Esophagus squamous epithelium (tissue), 5 donors: Measurements from ENCODE around the gene RBM33. TPM values are rescaled to one million over a fixed set of nuclear protein-coding genes. Genes with fewer than 3 reads are reported as not detected.

Experiments
- DNase-seq: peaks from one replicate; lab custom pipeline; 2025; lab: John Stamatoyannopoulos, UW
- H3K27ac ChIP-seq, 4 donors: fragments of 200-600 bp; sonication (generic); one replicate each; pipeline ENCODE4 v1.5.1; 2016 to 2019; ENCODE audit warnings: mild to moderate bottlenecking in 1 of 4
- H3K27me3 ChIP-seq, 4 donors: fragments of 200-600 bp; sonication (generic); 1 replicate in 3 of 4; 2 replicates in 1 of 4; pipeline versions ENCODE4 v1.5.1 to v1.6.0; 2017 to 2021; ENCODE audit warnings: antibody characterized with exemption in 1 of 4
- H3K36me3 ChIP-seq, 3 donors: fragments of 200-600 bp; sonication (generic); one replicate each; pipeline ENCODE4 v1.5.1; 2016 to 2019
- H3K4me1 ChIP-seq, 3 donors: fragments of 200-600 bp; sonication (generic); one replicate each; pipeline ENCODE4 v1.5.1; 2017 to 2019
- H3K4me3 ChIP-seq, 4 donors: fragments of 200-600 bp; sonication (generic); 1 replicate in 3 of 4; 2 replicates in 1 of 4; pipeline ENCODE4 v1.5.1; 2016 to 2019; ENCODE audit warnings: mild to moderate bottlenecking in 2 of 4, moderate library complexity in 1 of 4
- H3K9me3 ChIP-seq, 3 donors: fragments of 200-600 bp; sonication (generic); one replicate each; pipeline ENCODE4 v1.5.1; 2016 to 2019
- CTCF ChIP-seq, 6 experiments: fragments of 450-650 bp in 4 of 6; fragments of 200-600 bp in 2 of 6; sonication (generic) in 2 of 6; IDR thresholded peaks; one replicate each; pipeline ENCODE4 v1.5.1; 2016 to 2019; ENCODE audit warnings: antibody characterized with exemption in 6 of 6, mild to moderate bottlenecking in 4 of 6, moderate library complexity in 4 of 6
- POLR2A ChIP-seq, 4 donors: fragments of 450-650 bp; IDR thresholded peaks; one replicate each; pipeline ENCODE4 v1.6.1; 2017; ENCODE audit warnings: antibody characterized with exemption in 4 of 4, mild to moderate bottlenecking in 4 of 4, moderate library complexity in 3 of 4
- WGBS, 2 donors: methylation state at CpG; one replicate each; pipeline ENCODE4 v1.1.5; 2018; 5-methylcytosine and 5-hydroxymethylcytosine counted together
- intact Hi-C: fragments of 100-400 bp; cut with DNase I; formaldehyde crosslinking; loops from one replicate; pipeline ENCODE4 v1.15.0; 2022
- total RNA-seq, 4 donors: library from RNA; depleted of rRNA; stranded (reverse); fragments of >200 nt; gene quantifications; one replicate each; pipeline ENCODE4 v1.1.0, GENCODE V29; 2016
- donor health status: DM: yes; HTN: yes; CAD: no.

Gene RBM33
- total RNA-seq, 4 donors from 2014 or later = 20.3 to 45.6 (median 26.9) TPM

- no peak for DNase-seq
- peaks cover 0 to 77% (median 15%) of the 10 kb centered on the region in 3 donors for H3K36me3 ChIP-seq
- H3K4me3 ChIP-seq = no peak overlapping the region
- H3K9me3 ChIP-seq = no peaks in the 10 kb centered on the region
- no peak overlapping the region for H3K27ac ChIP-seq
- intact Hi-C loops = no loop called here
- no peaks in the 10 kb centered on the region for H3K27me3 ChIP-seq
- TF ChIP-seq CTCF (IDR thresholded peaks at IDR 0.05) (no peak), POLR2A (IDR thresholded peaks at IDR 0.05) (no peak)
- H3K4me1 ChIP-seq = peaks cover 4 to 34% (median 4%) of the 10 kb centered on the region in 3 donors
- WGBS, 2 donors = 88 to 93% methylated on average over 3 of the region's 3 CpGs
Observed at GRCh38 chr7:155680124-155680523, 35.7 kb downstream of the RBM33 start.

GRCh38 chr7:155680864-155681263 lies 36.4 kb downstream of the RBM33 start:
- Histone ChIP-seq H3K4me1 (peaks cover 4 to 29% (median 4%) of the 10 kb centered on the region in 3 donors), H3K9me3 (no peaks in the 10 kb centered on the region), H3K36me3 (peaks cover 0 to 84% (median 15%) of the 10 kb centered on the region in 3 donors), H3K27me3 (no peaks in the 10 kb centered on the region), H3K27ac (no peak overlapping the region), H3K4me3 (no peak overlapping the region)
- intact Hi-C loops = no loop called here
- TF ChIP-seq CTCF (IDR thresholded peaks at IDR 0.05) = no peak
- TF ChIP-seq POLR2A (IDR thresholded peaks at IDR 0.05) = no peak
- 78 to 82% methylated on average over 2 of the region's 2 CpGs for WGBS, 2 donors
- DNase-seq = no peak

- 76 to 87% methylated on average over 5 of the region's 5 CpGs for WGBS, 2 donors
- Histone ChIP-seq H3K27ac (no peak overlapping the region), H3K36me3 (peaks cover 0 to 90% (median 15%) of the 10 kb centered on the region in 3 donors), H3K9me3 (no peaks in the 10 kb centered on the region), H3K27me3 (no peaks in the 10 kb centered on the region), H3K4me3 (no peak overlapping the region), H3K4me1 (peaks cover 0 to 21% (median 0%) of the 10 kb centered on the region in 3 donors)
- TF ChIP-seq POLR2A (IDR thresholded peaks at IDR 0.05) = no peak
- TF ChIP-seq CTCF (IDR thresholded peaks at IDR 0.05) = no peak
- DNase-seq = no peak
- intact Hi-C loops = no loop called here
Observed at GRCh38 chr7:155681663-155682062, 37.2 kb downstream of the RBM33 start.

- H3K4me1 ChIP-seq = peaks cover 0 to 14% (median 0%) of the 10 kb centered on the region in 3 donors
- DNase-seq = no peak
- H3K4me3 ChIP-seq = no peak overlapping the region
- H3K27ac ChIP-seq = no peak overlapping the region
- H3K9me3 ChIP-seq = no peaks in the 10 kb centered on the region
- WGBS, 2 donors = 88 to 91% methylated on average over 5 of the region's 5 CpGs
- TF ChIP-seq POLR2A (IDR thresholded peaks at IDR 0.05) (no peak), CTCF (IDR thresholded peaks at IDR 0.05) (no peak)
- H3K36me3 ChIP-seq = peaks cover 0 to 88% (median 15%) of the 10 kb centered on the region in 3 donors
- no peaks in the 10 kb centered on the region for H3K27me3 ChIP-seq
- intact Hi-C loops = no loop called here
Observed at GRCh38 chr7:155682484-155682883, 38.0 kb downstream of the RBM33 start.

- 93 to 94% methylated on average over 5 of the region's 5 CpGs for WGBS, 2 donors
- Histone ChIP-seq H3K27me3 (no peaks in the 10 kb centered on the region), H3K9me3 (no peaks in the 10 kb centered on the region), H3K4me3 (no peak overlapping the region), H3K36me3 (peaks cover 0 to 88% (median 15%) of the 10 kb centered on the region in 3 donors), H3K27ac (no peak overlapping the region), H3K4me1 (peaks cover 0 to 14% (median 0%) of the 10 kb centered on the region in 3 donors)
- no peak for DNase-seq
- TF ChIP-seq CTCF (IDR thresholded peaks at IDR 0.05) (no peak), POLR2A (IDR thresholded peaks at IDR 0.05) (no peak)
- intact Hi-C loops = no loop called here
Observed at GRCh38 chr7:155683098-155683497, 38.6 kb downstream of the RBM33 start.
